H9 (cell line): ENCODE measurements around the gene FAM180B. TPM values are rescaled to one million over a fixed set of nuclear protein-coding genes. Genes with fewer than 3 reads are reported as not detected.

Experiments used
- DNase-seq: peaks from one replicate; pipeline ENCODE4 v3.0.0-alpha.2; 2017
- H2AFZ ChIP-seq: one replicate; pipeline ENCODE4 v1.6.1; 2013; ENCODE audit warnings: mild to moderate bottlenecking, low read length, control low read depth, moderate library complexity
- H2AK5ac ChIP-seq: 2 replicates; pipeline ENCODE4 v1.6.1; 2013; ENCODE audit warnings: low read length, control low read depth, mixed read lengths; ENCODE audit not compliant: insufficient read length
- H2BK120ac ChIP-seq: one replicate; pipeline ENCODE4 v1.6.1; 2013; ENCODE audit warnings: low read depth, mild to moderate bottlenecking, low read length, control low read depth, inconsistent platforms; ENCODE audit not compliant: poor library complexity, severe bottlenecking
- H2BK12ac ChIP-seq: 2 replicates; pipeline ENCODE4 v1.6.1; 2013; ENCODE audit warnings: low read length, control low read depth, mixed read lengths, low read depth; ENCODE audit not compliant: insufficient read length
- H2BK15ac ChIP-seq: 2 replicates; pipeline ENCODE4 v1.6.1; 2013; ENCODE audit warnings: low read depth, low read length, control low read depth
- H2BK20ac ChIP-seq: one replicate; pipeline ENCODE4 v1.6.1; 2013; ENCODE audit warnings: low read depth, mild to moderate bottlenecking, low read length, control low read depth, inconsistent platforms; ENCODE audit not compliant: poor library complexity, severe bottlenecking
- H2BK5ac ChIP-seq: 2 replicates; pipeline ENCODE4 v1.6.1; 2013; ENCODE audit warnings: low read length, control low read depth, mixed read lengths; ENCODE audit not compliant: insufficient read length
- H3K14ac ChIP-seq: 2 replicates; pipeline ENCODE4 v1.6.1; 2013; ENCODE audit warnings: low read length, control low read depth; ENCODE audit not compliant: insufficient read depth
- H3K18ac ChIP-seq: 2 replicates; pipeline ENCODE4 v1.6.1; 2013; ENCODE audit warnings: low read depth, mild to moderate bottlenecking, mixed read lengths, low read length, control low read depth; ENCODE audit not compliant: insufficient read length
- H3K23ac ChIP-seq: 2 replicates; pipeline ENCODE4 v1.6.1; 2013; ENCODE audit warnings: low read length, control low read depth, mixed read lengths, low read depth; ENCODE audit not compliant: insufficient read length
- H3K23me2 ChIP-seq: 2 replicates; pipeline ENCODE4 v1.6.1; 2013; ENCODE audit warnings: low read depth, mild to moderate bottlenecking, mixed read lengths, low read length, control low read depth; ENCODE audit not compliant: insufficient read length, poor library complexity, severe bottlenecking
- H3K27ac ChIP-seq: 2 replicates; pipeline ENCODE4 v1.5.1; 2013; ENCODE audit warnings: low read length, control low read depth, mixed read lengths, low read depth; ENCODE audit not compliant: insufficient read length
- H3K27me3 ChIP-seq: 2 replicates; pipeline ENCODE4 v1.6.1; 2013; ENCODE audit warnings: low read length, control low read depth, inconsistent platforms; ENCODE audit not compliant: insufficient read depth
- H3K4ac ChIP-seq: 2 replicates; pipeline ENCODE4 v1.6.1; 2013; ENCODE audit warnings: low read depth, mild to moderate bottlenecking, control low read depth, inconsistent platforms, low read length, moderate library complexity
- H3K4me1 ChIP-seq: 2 replicates; pipeline ENCODE4 v1.6.1; 2013; ENCODE audit warnings: low read length, control low read depth, inconsistent platforms; ENCODE audit not compliant: insufficient read depth
- H3K4me2 ChIP-seq: 2 replicates; pipeline ENCODE4 v1.6.1; 2013; ENCODE audit warnings: low read length, control low read depth, mixed read lengths; ENCODE audit not compliant: insufficient read length, insufficient read depth
- H3K56ac ChIP-seq: 2 replicates; pipeline ENCODE4 v1.6.1; 2013; ENCODE audit warnings: low read depth, mild to moderate bottlenecking, mixed read lengths, low read length, control low read depth; ENCODE audit not compliant: insufficient read length
- H3K79me1 ChIP-seq: 2 replicates; pipeline ENCODE4 v1.6.1; 2013; ENCODE audit warnings: low read depth, mild to moderate bottlenecking, moderate library complexity, low read length, control low read depth, inconsistent platforms; ENCODE audit not compliant: insufficient read depth, poor library complexity, severe bottlenecking
- H3K79me2 ChIP-seq: 2 replicates; pipeline ENCODE4 v1.6.1; 2013; ENCODE audit warnings: low read length, control low read depth, inconsistent platforms; ENCODE audit not compliant: insufficient read depth
- H3K9ac ChIP-seq: 2 replicates; pipeline ENCODE4 v1.6.1; 2013; ENCODE audit warnings: low read length, control low read depth, mixed read lengths; ENCODE audit not compliant: insufficient read length; ENCODE audit errors: extremely low read depth
- H3K9me3 ChIP-seq: one replicate; pipeline ENCODE4 v1.6.1; 2013; ENCODE audit warnings: low read depth, low read length, inconsistent platforms; ENCODE audit not compliant: control insufficient read depth
- H3T11ph ChIP-seq: one replicate; pipeline ENCODE4 v1.6.1; 2013; ENCODE audit warnings: mild to moderate bottlenecking, low read length, control low read depth, inconsistent platforms
- H4K20me1 ChIP-seq: one replicate; pipeline ENCODE4 v1.6.1; 2013; ENCODE audit not compliant: control insufficient read depth, insufficient read length, insufficient read depth
- H4K5ac ChIP-seq: 2 replicates; pipeline ENCODE4 v1.6.1; 2013; ENCODE audit warnings: low read depth, mild to moderate bottlenecking, mixed read lengths, low read length, control low read depth; ENCODE audit not compliant: insufficient read length
- H4K8ac ChIP-seq: replicated peaks from 2 replicates; pipeline ENCODE4 v1.6.1; 2013; ENCODE audit warnings: low read length, control low read depth, mixed read lengths, low read depth; ENCODE audit not compliant: insufficient read length
- H4K91ac ChIP-seq: 2 replicates; pipeline ENCODE4 v1.6.1; 2013; ENCODE audit warnings: low read depth, mild to moderate bottlenecking, moderate library complexity, mixed read lengths, low read length, control low read depth; ENCODE audit not compliant: insufficient read length
- H3K27ac Mint-ChIP-seq, 3 experiments: 2 replicates in 2 of 3; 3 replicates in 1 of 3; pipeline ENCODE4 v1.8.0; 2020 to 2021; ENCODE audit warnings: mixed read lengths in 3 of 3, mild to moderate bottlenecking in 1 of 3, moderate library complexity in 1 of 3
- H3K27me3 Mint-ChIP-seq: 2 replicates; pipeline ENCODE4 v1.8.0; 2021; ENCODE audit warnings: low read depth, mild to moderate bottlenecking, moderate library complexity, mixed read lengths
- H3K36me3 Mint-ChIP-seq, 3 experiments: 2 replicates in 2 of 3; 3 replicates in 1 of 3; pipeline ENCODE4 v1.8.0; 2020 to 2021; ENCODE audit warnings: low read depth in 3 of 3, mixed read lengths in 3 of 3; ENCODE audit not compliant: insufficient read depth in 1 of 3
- H3K4me1 Mint-ChIP-seq, 2 experiments: 2 replicates each; pipeline ENCODE4 v1.8.0; 2020; ENCODE audit warnings: mixed read lengths in 2 of 2
- H3K4me3 Mint-ChIP-seq, 2 experiments: 2 replicates in 1 of 2; 3 replicates in 1 of 2; pipeline ENCODE4 v1.8.0; 2020 to 2021; ENCODE audit warnings: mild to moderate bottlenecking in 2 of 2, mixed read lengths in 2 of 2, moderate library complexity in 1 of 2
- H3K9me3 Mint-ChIP-seq, 2 experiments: 2 replicates in 1 of 2; 3 replicates in 1 of 2; pipeline ENCODE4 v1.8.0; 2020; ENCODE audit warnings: mild to moderate bottlenecking in 2 of 2, mixed read lengths in 2 of 2, moderate library complexity in 1 of 2
- CTCF ChIP-seq: fragments of 200-600 bp; sonication (generic); conservative IDR thresholded peaks from 3 replicates; pipeline ENCODE4 v1.8.0; 2021; ENCODE audit warnings: antibody characterized with exemption, mild to moderate bottlenecking
- WGBS: extraction: QIAGEN DNeasy Blood & Tissue Kit; methylation state at CpG from one replicate; pipeline ENCODE4 v1.1.7; 2013; ENCODE audit warnings: missing lambda C conversion rate, low lambda C conversion rate, mixed read lengths; ENCODE audit not compliant: insufficient read length; ENCODE audit errors: extremely low coverage; 5-methylcytosine and 5-hydroxymethylcytosine counted together
- total RNA-seq: library from RNA; stranded (reverse); gene quantifications from 2 replicates; pipeline ENCODE4 v1.2.1, GENCODE V29; 2021

FAM180B gene
- total RNA-seq, 1 experiment from 2014 or later = 0.37 TPM

GRCh38 chr11:47592251-47592650 lies 5.8 kb downstream of the FAM180B start:
- WGBS = no CpG with 5 or more reads among the region's 4 CpGs
- peak overlapping the region in 1 of 2 experiments; percentile 93; a peak in 3 of 5 replicates for H3K4me3 Mint-ChIP-seq
- no peaks in the 10 kb centered on the region for H3K9me3 ChIP-seq

More at GRCh38 chr11:47592251-47592650, 5.8 kb downstream of the FAM180B start:
- H3K9ac ChIP-seq = no peak overlapping the region
- peaks cover 14 to 22% of the 10 kb centered on the region in 2 experiments for H3K4me1 Mint-ChIP-seq
- no peak overlapping the region for H3K14ac ChIP-seq
- H3K27me3 ChIP-seq = peaks cover 10% of the 10 kb centered on the region; the same call in 1 of the 2 replicates
- H3T11ph ChIP-seq = no peak overlapping the region
- H3K27ac ChIP-seq = no peak overlapping the region
- H4K91ac ChIP-seq = no peak overlapping the region
- H3K4me2 ChIP-seq = no peak overlapping the region
- H3K23ac ChIP-seq = no peak overlapping the region
- H3K79me1 ChIP-seq = no peaks in the 10 kb centered on the region
- no peak overlapping the region for H4K5ac ChIP-seq
- no peak overlapping the region for H3K18ac ChIP-seq
- no peaks in the 10 kb centered on the region for H3K36me3 Mint-ChIP-seq
- no peak overlapping the region for H2AK5ac ChIP-seq
- H3K4me1 ChIP-seq = no peaks in the 10 kb centered on the region
- H4K8ac ChIP-seq = no peak overlapping the region
- no peaks in the 10 kb centered on the region for H4K20me1 ChIP-seq
- H2BK15ac ChIP-seq = no peak overlapping the region
- H3K4ac ChIP-seq = no peak overlapping the region
- peaks cover 41% of the 10 kb centered on the region for H3K27me3 Mint-ChIP-seq
- no peak overlapping the region for H2BK12ac ChIP-seq
- H3K23me2 ChIP-seq = peaks cover 13% of the 10 kb centered on the region
- no peak overlapping the region for H2AFZ ChIP-seq
- no peak overlapping the region for H3K56ac ChIP-seq
- DNase-seq = no peak
- no peaks in the 10 kb centered on the region for H3K79me2 ChIP-seq
- peak overlapping the region in 1 of 3 experiments; percentile 74; a peak in 1 of 7 replicates for H3K27ac Mint-ChIP-seq
- no peak overlapping the region for H2BK5ac ChIP-seq
- H3K9me3 Mint-ChIP-seq = no peaks in the 10 kb centered on the region; a peak in 1 of 5 replicates
- TF ChIP-seq CTCF = no peak
- H2BK120ac ChIP-seq = no peak overlapping the region
- no peak overlapping the region for H2BK20ac ChIP-seq
